K562 (cell line): ENCODE data around the gene MMP23B.
"Not testable (repeated sequence)": the region's sequence is repeated elsewhere in the genome, so short reads cannot be mapped to it uniquely, and the experiment has no call there.

ENCODE experiments used
- HBP1 ChIP-seq: fragments of 450-650 bp; formaldehyde crosslinking; IDR thresholded peaks from 2 replicates; pipeline ENCODE4 v1.4.0; 2022; ENCODE audit warnings: missing genetic modification characterization
- PKNOX1 ChIP-seq: fragments of 450-650 bp; IDR thresholded peaks from 2 replicates; pipeline ENCODE4 v1.6.1; 2016
- POLR2AphosphoS5 ChIP-seq: IDR thresholded peaks from 2 replicates; pipeline ENCODE4 v1.6.1; 2011; ENCODE audit warnings: mild to moderate bottlenecking, low read depth, low read length, moderate library complexity; ENCODE audit not compliant: control insufficient read depth, insufficient read depth
- RBM22 ChIP-seq: fragments of 200-400 bp; formaldehyde crosslinking; IDR thresholded peaks from 2 replicates; pipeline ENCODE4 v1.6.1; 2018; ENCODE audit warnings: low read length, low read depth; ENCODE audit not compliant: poor library complexity, severe bottlenecking
- TCF3 ChIP-seq: sonication (generic); formaldehyde crosslinking; IDR thresholded peaks from 2 replicates; pipeline ENCODE4 v1.4.0; 2020; ENCODE audit warnings: mild to moderate bottlenecking, missing genetic modification reagents
- YBX1 ChIP-seq: fragments of 450-650 bp; IDR thresholded peaks from 2 replicates; pipeline ENCODE4 v1.7.1; 2016; ENCODE audit warnings: mild to moderate bottlenecking
- ZNF24 ChIP-seq: fragments of 450-650 bp; IDR thresholded peaks from 2 replicates; pipeline ENCODE4 v1.6.1; 2016
- ZNF280B ChIP-seq: fragments of 250-450 bp; sonication (Bioruptor Pico); IDR thresholded peaks from 2 replicates; pipeline ENCODE4 v1.5.1; 2021; ENCODE audit warnings: mild to moderate bottlenecking
- TF ChIP-seq, protein P1 (sequence below), 2 experiments: fragments of 450-650 bp; formaldehyde crosslinking in 1 of 2; IDR thresholded peaks; 2 replicates each; pipeline versions ENCODE4 v1.4.0 to v1.6.1; 2014 to 2020; ENCODE audit warnings: mild to moderate bottlenecking in 2 of 2, borderline replicate concordance in 1 of 2, low read depth in 1 of 2
- TF ChIP-seq, protein P2 (sequence below): sonication (generic); formaldehyde crosslinking; IDR thresholded peaks from 2 replicates; pipeline ENCODE4 v1.5.0; 2020; ENCODE audit warnings: missing genetic modification reagents

GRCh38 chr1:1675218-1675617 is 43.2 kb downstream of the MMP23B start:
- not testable (repeated sequence) for TF ChIP-seq YBX1; ZNF280B; PKNOX1; TCF3 (CRISPR knock-in tag); POLR2AphosphoS5; RBM22; HBP1; ZNF24
- TF ChIP-seq, protein P1, sequence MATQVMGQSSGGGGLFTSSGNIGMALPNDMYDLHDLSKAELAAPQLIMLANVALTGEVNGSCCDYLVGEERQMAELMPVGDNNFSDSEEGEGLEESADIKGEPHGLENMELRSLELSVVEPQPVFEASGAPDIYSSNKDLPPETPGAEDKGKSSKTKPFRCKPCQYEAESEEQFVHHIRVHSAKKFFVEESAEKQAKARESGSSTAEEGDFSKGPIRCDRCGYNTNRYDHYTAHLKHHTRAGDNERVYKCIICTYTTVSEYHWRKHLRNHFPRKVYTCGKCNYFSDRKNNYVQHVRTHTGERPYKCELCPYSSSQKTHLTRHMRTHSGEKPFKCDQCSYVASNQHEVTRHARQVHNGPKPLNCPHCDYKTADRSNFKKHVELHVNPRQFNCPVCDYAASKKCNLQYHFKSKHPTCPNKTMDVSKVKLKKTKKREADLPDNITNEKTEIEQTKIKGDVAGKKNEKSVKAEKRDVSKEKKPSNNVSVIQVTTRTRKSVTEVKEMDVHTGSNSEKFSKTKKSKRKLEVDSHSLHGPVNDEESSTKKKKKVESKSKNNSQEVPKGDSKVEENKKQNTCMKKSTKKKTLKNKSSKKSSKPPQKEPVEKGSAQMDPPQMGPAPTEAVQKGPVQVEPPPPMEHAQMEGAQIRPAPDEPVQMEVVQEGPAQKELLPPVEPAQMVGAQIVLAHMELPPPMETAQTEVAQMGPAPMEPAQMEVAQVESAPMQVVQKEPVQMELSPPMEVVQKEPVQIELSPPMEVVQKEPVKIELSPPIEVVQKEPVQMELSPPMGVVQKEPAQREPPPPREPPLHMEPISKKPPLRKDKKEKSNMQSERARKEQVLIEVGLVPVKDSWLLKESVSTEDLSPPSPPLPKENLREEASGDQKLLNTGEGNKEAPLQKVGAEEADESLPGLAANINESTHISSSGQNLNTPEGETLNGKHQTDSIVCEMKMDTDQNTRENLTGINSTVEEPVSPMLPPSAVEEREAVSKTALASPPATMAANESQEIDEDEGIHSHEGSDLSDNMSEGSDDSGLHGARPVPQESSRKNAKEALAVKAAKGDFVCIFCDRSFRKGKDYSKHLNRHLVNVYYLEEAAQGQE (IDR thresholded peaks at IDR 0.05; ENCODE audit: borderline replicate concordance) = not testable (repeated sequence)
- TF ChIP-seq, protein P1 (CRISPR knock-in tag; IDR thresholded peaks at IDR 0.05; ENCODE audit: low read depth) = not testable (repeated sequence)
- TF ChIP-seq, protein P2, sequence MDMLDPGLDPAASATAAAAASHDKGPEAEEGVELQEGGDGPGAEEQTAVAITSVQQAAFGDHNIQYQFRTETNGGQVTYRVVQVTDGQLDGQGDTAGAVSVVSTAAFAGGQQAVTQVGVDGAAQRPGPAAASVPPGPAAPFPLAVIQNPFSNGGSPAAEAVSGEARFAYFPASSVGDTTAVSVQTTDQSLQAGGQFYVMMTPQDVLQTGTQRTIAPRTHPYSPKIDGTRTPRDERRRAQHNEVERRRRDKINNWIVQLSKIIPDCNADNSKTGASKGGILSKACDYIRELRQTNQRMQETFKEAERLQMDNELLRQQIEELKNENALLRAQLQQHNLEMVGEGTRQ (CRISPR knock-in tag) = not testable (repeated sequence)
